IMR-90 (cell line): Measurements from ENCODE around the gene SNX5. TPM values are rescaled to one million over a fixed set of nuclear protein-coding genes. Genes with fewer than 3 reads are reported as not detected.

Experiments
- microRNA-seq, 2 experiments: library from miRNA; stranded (forward) in 1 of 2; unstranded in 1 of 2; fragments of 10-50 nt in 1 of 2; fragments of <30 nt in 1 of 2; gene quantifications in 1 of 2; microRNA quantifications in 1 of 2; one replicate each; pipeline versions ENCODE3 to v1.1.0; 2013 to 2020; ENCODE audit not compliant: insufficient read depth in 1 of 2, insufficient read length in 1 of 2, unreplicated experiment in 1 of 2
- polyA plus RNA-seq, 3 experiments: library from polyadenylated mRNA; depleted of rRNA; stranded (reverse); fragments of >200 nt; gene quantifications; 2 replicates each; pipeline ENCODE4 v1.2.3, GENCODE V29; 2012; ENCODE audit warnings: low replicate concordance in 1 of 3
- small RNA-seq, 5 experiments: library from RNA; depleted of rRNA; stranded (forward); fragments of <200 nt; gene quantifications; one replicate each; pipeline ENCODE3, GENCODE V24; 2012
- total RNA-seq: library from RNA; depleted of rRNA; stranded (reverse); fragments of >200 nt; gene quantifications from 2 replicates; pipeline ENCODE4 v1.2.3, GENCODE V29; 2012; rRNA removed

Gene SNX5
- total and polyA plus RNA-seq, 2 of the 4 experiments (the other 2 are of a cell fraction) = 65.4 to 92.8 TPM

Small RNAs within 50 kb of the gene (microRNA-seq; reads per million reads assigned to microRNA genes)
- gene RNU6-192P (ENCODE audit: insufficient read depth, insufficient read length) (not detected), gene SNORD17 (ENCODE audit: insufficient read depth, insufficient read length) (89.9 reads per million, percentile 80 among the genes with 10 or more reads in this experiment)

Small RNAs within 50 kb of the gene (small RNA-seq; reads per million reads assigned to genes)
- gene RNU6-192P = 0 to 1.0 (median 0) reads per million in 5 experiments
- 94.0 to 1,725 (median 323) reads per million in 5 experiments for gene SNORD17

Other genes starting within 250 kb of the SNX5 start
- 7.2 and 8.1 TPM in 2 replicates for gene MGME1, start 224 bp upstream of the SNX5 start, total RNA-seq
- 7.1 and 9.3 TPM in 2 replicates for gene MGME1, start 224 bp upstream of the SNX5 start, polyA plus RNA-seq (2012; rRNA removed)
- gene OVOL2, start 89.1 kb upstream of the SNX5 start, total RNA-seq = not detected in 2 replicates
- not detected in 2 replicates for gene OVOL2, start 89.1 kb upstream of the SNX5 start, polyA plus RNA-seq (2012; rRNA removed)
- gene KAT14, start 169.1 kb upstream of the SNX5 start, total RNA-seq = 12.4 and 15.3 TPM in 2 replicates
- gene KAT14, start 169.1 kb upstream of the SNX5 start, polyA plus RNA-seq (2012; rRNA removed) = 5.9 and 6.7 TPM in 2 replicates
- 3.9 and 12.8 TPM in 2 replicates for gene PET117, start 169.1 kb upstream of the SNX5 start, total RNA-seq
- gene PET117, start 169.1 kb upstream of the SNX5 start, polyA plus RNA-seq (2012; rRNA removed) = 7.8 and 8.3 TPM in 2 replicates